ENCODE measurements around the gene EIF3K. TPM values are rescaled to one million over a fixed set of nuclear protein-coding genes. Genes with fewer than 3 reads are reported as not detected.

The EIF3K gene
- total and polyA plus RNA-seq, 2 of the 13 experiments (the other 11 are each of a cell fraction or from before 2014, with no cell fraction given) = 179 to 258 TPM

DNA sequence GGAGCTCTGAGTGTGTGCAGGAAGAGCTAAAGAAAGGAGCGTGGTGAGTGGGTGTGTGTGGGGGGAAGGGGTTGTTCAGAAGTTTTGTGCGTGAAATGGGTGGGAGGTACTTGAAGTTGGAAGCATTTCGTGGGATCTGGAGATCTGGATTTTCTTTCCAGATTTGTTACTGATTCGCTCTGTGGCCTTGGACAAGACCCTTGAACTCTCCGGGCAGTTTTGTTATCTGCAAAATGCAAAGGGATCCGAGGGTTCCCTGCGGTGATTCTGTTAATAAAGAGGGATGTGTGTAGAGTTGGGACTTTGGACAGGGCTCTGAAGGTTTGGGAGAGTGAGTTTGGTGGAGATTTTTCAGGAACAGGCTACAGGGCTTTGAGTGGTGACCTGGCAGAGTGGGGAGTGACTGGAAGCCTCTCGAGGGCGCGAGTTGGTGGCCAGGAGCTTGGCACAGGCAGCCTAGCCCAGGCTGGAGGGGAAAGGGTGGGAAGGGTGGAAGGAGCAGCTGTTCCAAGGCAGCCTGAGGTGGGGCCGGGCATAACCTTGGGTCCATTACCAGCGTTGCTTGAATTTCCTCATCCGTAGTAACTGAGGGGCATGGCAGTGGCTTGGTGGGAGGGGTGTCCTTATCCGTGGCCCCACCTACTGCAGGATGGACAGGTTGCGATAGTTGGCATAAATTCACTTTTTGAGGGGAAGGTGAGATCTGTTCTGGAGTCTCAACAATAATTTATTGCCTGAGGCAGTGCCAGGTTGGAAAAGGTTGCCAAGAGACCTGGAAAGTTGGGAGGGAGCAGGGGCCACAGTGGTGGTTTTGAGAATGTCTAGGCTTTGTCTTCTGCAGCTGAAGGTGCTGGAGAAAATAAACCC lies 30.6 kb downstream of the EIF3K start (continued):
- TF ChIP-seq ZNF589 (CRISPR knock-in tag; conservative IDR thresholded peaks at IDR 0.05) (no peak), SMAD9 (CRISPR knock-in tag; IDR thresholded peaks at IDR 0.05) (no peak), HOXA3 (CRISPR knock-in tag; IDR thresholded peaks at IDR 0.05) (peak; percentile 71), CENPX (CRISPR knock-in tag; IDR thresholded peaks at IDR 0.05) (no peak), TRIM24 (CRISPR knock-in tag; IDR thresholded peaks at IDR 0.05) (no peak), HNRNPK (IDR thresholded peaks at IDR 0.05; ENCODE audit: low read depth, low read length, poor library complexity, severe bottlenecking) (no peak), ZBTB38 (CRISPR knock-in tag; IDR thresholded peaks at IDR 0.05) (no peak), MIER3 (CRISPR knock-in tag; IDR thresholded peaks at IDR 0.05; ENCODE audit: borderline replicate concordance) (no peak), GATAD2A (CRISPR knock-in tag; IDR thresholded peaks at IDR 0.05) (peak; percentile 65; the same call in 1 of the 2 replicates), TEAD3 (CRISPR knock-in tag; optimal IDR thresholded peaks at IDR 0.05; ENCODE audit: borderline replicate concordance) (no peak), ZBTB7A (CRISPR knock-in tag; IDR thresholded peaks at IDR 0.05) (no peak), ZNF225 (CRISPR knock-in tag; IDR thresholded peaks at IDR 0.05) (no peak), IKZF4 (CRISPR knock-in tag; IDR thresholded peaks at IDR 0.05; ENCODE audit: borderline replicate concordance, low read depth, not compliant biosample characterization) (no peak), ZNF337 (CRISPR knock-in tag; IDR thresholded peaks at IDR 0.05; ENCODE audit: borderline replicate concordance, low read depth) (no peak), STAG1 (CRISPR knock-in tag; IDR thresholded peaks at IDR 0.05) (peak; percentile 32)
- TF ChIP-seq, protein P1, sequence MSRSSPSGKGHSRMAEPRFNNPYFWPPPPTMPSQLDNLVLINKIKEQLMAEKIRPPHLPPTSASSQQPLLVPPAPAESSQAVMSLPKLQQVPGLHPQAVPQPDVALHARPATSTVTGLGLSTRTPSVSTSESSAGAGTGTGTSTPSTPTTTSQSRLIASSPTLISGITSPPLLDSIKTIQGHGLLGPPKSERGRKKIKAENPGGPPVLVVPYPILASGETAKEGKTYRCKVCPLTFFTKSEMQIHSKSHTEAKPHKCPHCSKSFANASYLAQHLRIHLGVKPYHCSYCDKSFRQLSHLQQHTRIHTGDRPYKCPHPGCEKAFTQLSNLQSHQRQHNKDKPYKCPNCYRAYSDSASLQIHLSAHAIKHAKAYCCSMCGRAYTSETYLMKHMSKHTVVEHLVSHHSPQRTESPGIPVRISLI (CRISPR knock-in tag; IDR thresholded peaks at IDR 0.05; ENCODE audit: borderline replicate concordance) = peak; percentile 47; the same call in 1 of the 2 replicates
- TF ChIP-seq, protein P2, sequence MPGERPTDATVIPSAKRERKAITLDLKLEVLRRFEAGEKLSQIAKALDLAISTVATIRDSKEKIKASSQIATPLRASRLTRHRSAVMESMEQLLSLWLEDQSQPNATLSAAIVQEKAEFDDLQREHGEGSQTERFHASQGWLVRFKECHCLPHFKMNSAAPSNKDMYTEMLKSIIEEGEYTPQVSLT (CRISPR knock-in tag; IDR thresholded peaks at IDR 0.05; ENCODE audit: borderline replicate concordance, low read depth) = no peak
- TF ChIP-seq, protein P3, sequence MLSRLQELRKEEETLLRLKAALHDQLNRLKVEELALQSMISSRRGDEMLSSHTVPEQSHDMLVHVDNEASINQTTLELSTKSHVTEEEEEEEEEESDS (CRISPR knock-in tag; IDR thresholded peaks at IDR 0.05; ENCODE audit: borderline replicate concordance) = no peak
- TF ChIP-seq, protein P4, sequence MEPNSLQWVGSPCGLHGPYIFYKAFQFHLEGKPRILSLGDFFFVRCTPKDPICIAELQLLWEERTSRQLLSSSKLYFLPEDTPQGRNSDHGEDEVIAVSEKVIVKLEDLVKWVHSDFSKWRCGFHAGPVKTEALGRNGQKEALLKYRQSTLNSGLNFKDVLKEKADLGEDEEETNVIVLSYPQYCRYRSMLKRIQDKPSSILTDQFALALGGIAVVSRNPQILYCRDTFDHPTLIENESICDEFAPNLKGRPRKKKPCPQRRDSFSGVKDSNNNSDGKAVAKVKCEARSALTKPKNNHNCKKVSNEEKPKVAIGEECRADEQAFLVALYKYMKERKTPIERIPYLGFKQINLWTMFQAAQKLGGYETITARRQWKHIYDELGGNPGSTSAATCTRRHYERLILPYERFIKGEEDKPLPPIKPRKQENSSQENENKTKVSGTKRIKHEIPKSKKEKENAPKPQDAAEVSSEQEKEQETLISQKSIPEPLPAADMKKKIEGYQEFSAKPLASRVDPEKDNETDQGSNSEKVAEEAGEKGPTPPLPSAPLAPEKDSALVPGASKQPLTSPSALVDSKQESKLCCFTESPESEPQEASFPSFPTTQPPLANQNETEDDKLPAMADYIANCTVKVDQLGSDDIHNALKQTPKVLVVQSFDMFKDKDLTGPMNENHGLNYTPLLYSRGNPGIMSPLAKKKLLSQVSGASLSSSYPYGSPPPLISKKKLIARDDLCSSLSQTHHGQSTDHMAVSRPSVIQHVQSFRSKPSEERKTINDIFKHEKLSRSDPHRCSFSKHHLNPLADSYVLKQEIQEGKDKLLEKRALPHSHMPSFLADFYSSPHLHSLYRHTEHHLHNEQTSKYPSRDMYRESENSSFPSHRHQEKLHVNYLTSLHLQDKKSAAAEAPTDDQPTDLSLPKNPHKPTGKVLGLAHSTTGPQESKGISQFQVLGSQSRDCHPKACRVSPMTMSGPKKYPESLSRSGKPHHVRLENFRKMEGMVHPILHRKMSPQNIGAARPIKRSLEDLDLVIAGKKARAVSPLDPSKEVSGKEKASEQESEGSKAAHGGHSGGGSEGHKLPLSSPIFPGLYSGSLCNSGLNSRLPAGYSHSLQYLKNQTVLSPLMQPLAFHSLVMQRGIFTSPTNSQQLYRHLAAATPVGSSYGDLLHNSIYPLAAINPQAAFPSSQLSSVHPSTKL (CRISPR knock-in tag; IDR thresholded peaks at IDR 0.05) = peak; percentile 70; the same call in 1 of the 2 replicates
- TF ChIP-seq, protein P5, sequence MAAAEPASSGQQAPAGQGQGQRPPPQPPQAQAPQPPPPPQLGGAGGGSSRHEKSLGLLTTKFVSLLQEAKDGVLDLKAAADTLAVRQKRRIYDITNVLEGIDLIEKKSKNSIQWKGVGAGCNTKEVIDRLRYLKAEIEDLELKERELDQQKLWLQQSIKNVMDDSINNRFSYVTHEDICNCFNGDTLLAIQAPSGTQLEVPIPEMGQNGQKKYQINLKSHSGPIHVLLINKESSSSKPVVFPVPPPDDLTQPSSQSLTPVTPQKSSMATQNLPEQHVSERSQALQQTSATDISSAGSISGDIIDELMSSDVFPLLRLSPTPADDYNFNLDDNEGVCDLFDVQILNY (CRISPR knock-in tag; conservative IDR thresholded peaks at IDR 0.05) = no peak
- TF ChIP-seq, protein P6, sequence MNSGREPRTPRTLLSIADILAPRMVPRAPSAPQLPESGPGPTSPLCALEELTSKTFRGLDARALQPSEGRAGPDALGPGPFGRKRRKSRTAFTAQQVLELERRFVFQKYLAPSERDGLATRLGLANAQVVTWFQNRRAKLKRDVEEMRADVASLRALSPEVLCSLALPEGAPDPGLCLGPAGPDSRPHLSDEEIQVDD (CRISPR knock-in tag; IDR thresholded peaks at IDR 0.05; ENCODE audit: borderline replicate concordance) = no peak

All from HepG2 (cell line).